ENCODE data around the gene RASA4B. TPM values are rescaled to one million over a fixed set of nuclear protein-coding genes. Genes with fewer than 3 reads are reported as not detected.

Gene RASA4B
- total RNA-seq, 1 experiment from 2014 or later: 6.0 TPM

DNA sequence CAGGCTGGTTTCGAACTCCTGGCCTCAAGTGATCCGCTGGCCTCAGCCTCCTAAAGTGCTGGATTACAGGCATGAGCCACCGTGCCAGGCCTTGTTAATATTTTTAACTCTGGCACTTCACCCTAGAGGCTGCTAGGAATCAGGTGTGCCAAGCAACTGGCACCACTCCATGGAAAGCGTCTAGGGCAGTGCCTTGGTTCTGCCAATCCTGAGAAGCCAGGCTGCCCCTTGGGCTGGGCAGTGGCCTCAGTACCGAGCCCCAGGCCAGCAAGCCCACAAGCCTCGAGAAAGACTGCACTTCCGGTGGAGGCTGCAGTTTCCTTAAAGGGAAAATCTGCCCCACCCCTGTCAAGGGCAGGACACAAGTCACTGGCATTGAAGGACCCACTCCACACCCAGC, 64.3 kb downstream of the RASA4B start:
- Histone ChIP-seq H3K4me3 (replicated peaks in 1 of 2; ENCODE audit: low read depth in 1 of 2, low read length in 2 of 2) (no peak overlapping the region), H3K4me2 (ENCODE audit: low read length) (no peak overlapping the region), H3K27me3 (ENCODE audit: insufficient read depth, low read length) (no peaks in the 10 kb centered on the region), H3K4me1 (ENCODE audit: control insufficient read depth in 1 of 2, insufficient read depth in 2 of 2, low read length in 2 of 2) (peaks cover 21 to 30% of the 10 kb centered on the region in 2 experiments), H3K9me2 (ENCODE audit: insufficient read depth) (no peaks in the 10 kb centered on the region), H3K36me3 (ENCODE audit: control insufficient read depth in 1 of 2, insufficient read depth in 2 of 2, low read length in 2 of 2) (peaks cover 0 to 4% of the 10 kb centered on the region in 2 experiments; a peak in 3 of 4 replicates), H3K9ac (ENCODE audit: low read length) (no peak overlapping the region), H2AFZ (ENCODE audit: low read depth, low read length, poor library complexity, severe bottlenecking) (no peak overlapping the region), H3K9me3 (ENCODE audit: control insufficient read depth in 1 of 2, insufficient read depth in 1 of 2, low read depth in 1 of 2, low read length in 2 of 2) (no peaks in the 10 kb centered on the region), H3K79me2 (ENCODE audit: insufficient read depth, low read length) (no peaks in the 10 kb centered on the region), H4K20me1 (ENCODE audit: insufficient read depth) (no peaks in the 10 kb centered on the region), H3K27ac (ENCODE audit: low read depth, low read length) (no peak overlapping the region)
- CTCF ChIA-PET: no interaction called here
- DNase-seq (ENCODE audit: low read depth, low spot score) (no peak), ATAC-seq (no peak)
- POLR2A ChIA-PET: no interaction called here
- RAD21 ChIA-PET (ENCODE audit: low non-redundant PET in 1 of 2, low total read pairs in 2 of 2, uncharacterized antibody in 2 of 2, unreplicated experiment in 2 of 2): no interaction called here
- intact Hi-C loops (cut with micrococcal nuclease): loop anchor here (5.0 kb wide), 1 partner anchor 176 kb away; no protein-coding TSS in a partner anchor
- BruUV-seq (replicated peaks): no TSS peak
- TF ChIP-seq RAD21 (IDR thresholded peaks at IDR 0.05; ENCODE audit: low read depth) (no peak), POLR2AphosphoS5 (IDR thresholded peaks at IDR 0.05; ENCODE audit: low read depth, low read length) (no peak), ZFX (IDR thresholded peaks at IDR 0.05) (no peak), JUND (IDR thresholded peaks at IDR 0.05) (no peak), FOSL1 (IDR thresholded peaks at IDR 0.05; ENCODE audit: low read depth) (no peak), EZH2phosphoT487 (IDR thresholded peaks at IDR 0.05; ENCODE audit: borderline replicate concordance) (no peak), ELF1 (IDR thresholded peaks at IDR 0.05; ENCODE audit: borderline replicate concordance, low read depth) (no peak), YY1 (IDR thresholded peaks at IDR 0.05; ENCODE audit: extremely low read depth, insufficient replicate concordance, low read depth, low read length) (no peak)
- TF ChIP-seq, protein P1, sequence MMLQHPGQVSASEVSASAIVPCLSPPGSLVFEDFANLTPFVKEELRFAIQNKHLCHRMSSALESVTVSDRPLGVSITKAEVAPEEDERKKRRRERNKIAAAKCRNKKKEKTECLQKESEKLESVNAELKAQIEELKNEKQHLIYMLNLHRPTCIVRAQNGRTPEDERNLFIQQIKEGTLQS (IDR thresholded peaks at IDR 0.05): no peak

DNA sequence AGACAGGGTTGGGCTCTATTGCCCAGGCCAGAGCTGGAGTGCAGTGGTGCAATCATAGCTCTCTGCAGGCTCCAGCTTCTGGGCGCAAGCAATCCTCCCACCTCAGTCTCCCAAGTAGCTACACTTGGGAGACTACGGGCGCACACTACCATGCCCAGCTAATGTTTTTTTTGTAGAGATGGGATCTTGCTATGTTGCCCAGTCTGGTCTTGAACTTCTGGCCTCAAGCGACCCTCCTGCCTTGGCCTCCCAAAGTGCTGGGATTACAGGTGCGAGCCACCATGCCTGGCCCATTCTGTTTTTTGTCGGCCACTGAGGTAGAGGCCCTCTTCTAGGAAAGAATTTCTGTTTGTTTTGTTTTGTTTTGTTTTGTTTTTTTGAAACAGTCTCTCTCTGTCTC, 65.1 kb downstream of the RASA4B start:
- CTCF ChIA-PET: no interaction called here
- DNase-seq (ENCODE audit: low read depth, low spot score): no peak
- no peak for ATAC-seq
- H3K9me3 ChIP-seq (ENCODE audit: control insufficient read depth in 1 of 2, insufficient read depth in 1 of 2, low read depth in 1 of 2, low read length in 2 of 2): no peaks in the 10 kb centered on the region
- H3K4me3 ChIP-seq (replicated peaks in 1 of 2; ENCODE audit: low read depth in 1 of 2, low read length in 2 of 2): no peak overlapping the region
- H3K4me2 ChIP-seq (ENCODE audit: low read length): no peak overlapping the region
- no TSS peak for BruUV-seq (replicated peaks)
- H3K4me1 ChIP-seq (ENCODE audit: control insufficient read depth in 1 of 2, insufficient read depth in 2 of 2, low read length in 2 of 2): peaks cover 25 to 32% of the 10 kb centered on the region in 2 experiments
- H3K9me2 ChIP-seq (ENCODE audit: insufficient read depth): no peaks in the 10 kb centered on the region
- H4K20me1 ChIP-seq (ENCODE audit: insufficient read depth): no peaks in the 10 kb centered on the region
- intact Hi-C loops (cut with micrococcal nuclease): loop anchor here (5.0 kb wide), 1 partner anchor 175 kb away; no protein-coding TSS in a partner anchor
- POLR2A ChIA-PET: no interaction called here
- RAD21 ChIA-PET (ENCODE audit: low non-redundant PET in 1 of 2, low total read pairs in 2 of 2, uncharacterized antibody in 2 of 2, unreplicated experiment in 2 of 2): no interaction called here
- no peaks in the 10 kb centered on the region for H3K79me2 ChIP-seq (ENCODE audit: insufficient read depth, low read length)
- no peaks in the 10 kb centered on the region for H3K27me3 ChIP-seq (ENCODE audit: insufficient read depth, low read length)
- TF ChIP-seq SRF (IDR thresholded peaks at IDR 0.05; ENCODE audit: low read depth) (no peak), YY1 (IDR thresholded peaks at IDR 0.05; ENCODE audit: extremely low read depth, insufficient replicate concordance, low read depth, low read length) (no peak), ELF1 (IDR thresholded peaks at IDR 0.05; ENCODE audit: borderline replicate concordance, low read depth) (no peak), TCF7L2 (IDR thresholded peaks at IDR 0.05; ENCODE audit: borderline replicate concordance, extremely low read depth, insufficient read depth, insufficient read length) (no peak), RAD21 (IDR thresholded peaks at IDR 0.05; ENCODE audit: low read depth) (no peak), EZH2 (IDR thresholded peaks at IDR 0.05) (no peak), SP1 (IDR thresholded peaks at IDR 0.05; ENCODE audit: low read depth) (no peak)
- H3K36me3 ChIP-seq (ENCODE audit: control insufficient read depth in 1 of 2, insufficient read depth in 2 of 2, low read length in 2 of 2): peaks cover 0 to 4% of the 10 kb centered on the region in 2 experiments; a peak in 3 of 4 replicates
- no peak overlapping the region for H2AFZ ChIP-seq (ENCODE audit: low read depth, low read length, poor library complexity, severe bottlenecking)
- no peak overlapping the region for H3K27ac ChIP-seq (ENCODE audit: low read depth, low read length)
- H3K9ac ChIP-seq (ENCODE audit: low read length): no peak overlapping the region
